Ectodermal cell (in vitro differentiated cells): Measurements from ENCODE around the gene ANGPT4.

Experiments used
- H3K27ac ChIP-seq: 2 replicates; pipeline ENCODE4 v1.7.0; 2013; ENCODE audit warnings: mild to moderate bottlenecking, low read depth, low read length; ENCODE audit not compliant: insufficient read depth, poor library complexity, severe bottlenecking
- H3K27me3 ChIP-seq: 2 replicates; pipeline ENCODE4 v1.7.0; 2013; ENCODE audit warnings: mild to moderate bottlenecking, low read length; ENCODE audit not compliant: insufficient read depth, control insufficient read depth, poor library complexity, severe bottlenecking
- H3K36me3 ChIP-seq: one replicate; pipeline ENCODE4 v1.7.0; 2013; ENCODE audit warnings: low read length; ENCODE audit not compliant: control insufficient read depth, insufficient read depth
- H3K4me1 ChIP-seq: one replicate; pipeline ENCODE4 v1.7.0; 2013; ENCODE audit warnings: low read length; ENCODE audit not compliant: control insufficient read depth, insufficient read depth
- H3K4me3 ChIP-seq: 2 replicates; pipeline ENCODE4 v1.7.0; 2013; ENCODE audit warnings: low read depth, low read length, control low read depth; ENCODE audit not compliant: insufficient read depth
- H3K9me3 ChIP-seq: 2 replicates; pipeline ENCODE4 v1.7.0; 2013; ENCODE audit warnings: mild to moderate bottlenecking, low read length, moderate library complexity; ENCODE audit not compliant: control insufficient read depth
- WGBS, 2 experiments: methylation state at CpG; one replicate each; pipeline ENCODE4 v1.1.7; 2013; ENCODE audit warnings: missing lambda C conversion rate in 2 of 2; 5-methylcytosine and 5-hydroxymethylcytosine counted together

The ANGPT4 gene

GRCh38 chr20:942611-943010, 26.5 kb upstream of the ANGPT4 start:
- Histone ChIP-seq H3K9me3 (no peaks in the 10 kb centered on the region), H3K4me1 (peaks cover 8% of the 10 kb centered on the region), H3K36me3 (no peaks in the 10 kb centered on the region), H3K4me3 (no peak overlapping the region), H3K27ac (no peak overlapping the region), H3K27me3 (no peaks in the 10 kb centered on the region)
- WGBS, 2 experiments: 87 to 90% methylated on average over 7 of the region's 7 CpGs

- WGBS, 2 experiments: 91 to 96% methylated on average over 5 of the region's 5 CpGs
- H3K4me3 ChIP-seq: no peak overlapping the region
- H3K9me3 ChIP-seq: no peaks in the 10 kb centered on the region
- H3K27me3 ChIP-seq: no peaks in the 10 kb centered on the region
- H3K36me3 ChIP-seq: no peaks in the 10 kb centered on the region
- no peak overlapping the region for H3K27ac ChIP-seq
- peaks cover 8% of the 10 kb centered on the region for H3K4me1 ChIP-seq
These were observed 24.8 kb upstream of the ANGPT4 start for GRCh38 chr20:940926-941325.

GRCh38 chr20:939606-940005, 23.5 kb upstream of the ANGPT4 start:
- H3K4me3 ChIP-seq: no peak overlapping the region
- WGBS, 2 experiments: 95 to 96% methylated on average over 5 of the region's 5 CpGs

GRCh38 chr20:934186-934840, 18.2 kb upstream of the ANGPT4 start:
- no peaks in the 10 kb centered on the region for H3K4me1 ChIP-seq
- no peaks in the 10 kb centered on the region for H3K27me3 ChIP-seq
- no peaks in the 10 kb centered on the region for H3K36me3 ChIP-seq
- WGBS, 2 experiments: 59% methylated on average over 9 of the region's 9 CpGs
- no peak overlapping the region for H3K4me3 ChIP-seq
- no peaks in the 10 kb centered on the region for H3K9me3 ChIP-seq
- no peak overlapping the region for H3K27ac ChIP-seq

More at GRCh38 chr20:939606-940005, 23.5 kb upstream of the ANGPT4 start:
- Histone ChIP-seq H3K27ac (no peak overlapping the region), H3K4me1 (peaks cover 3% of the 10 kb centered on the region), H3K27me3 (no peaks in the 10 kb centered on the region), H3K9me3 (no peaks in the 10 kb centered on the region), H3K36me3 (no peaks in the 10 kb centered on the region)

GRCh38 chr20:933029-933428, 16.9 kb upstream of the ANGPT4 start:
- Histone ChIP-seq H3K27me3 (no peaks in the 10 kb centered on the region), H3K36me3 (no peaks in the 10 kb centered on the region), H3K4me3 (no peak overlapping the region), H3K27ac (no peak overlapping the region), H3K4me1 (no peaks in the 10 kb centered on the region), H3K9me3 (no peaks in the 10 kb centered on the region)
- WGBS, 2 experiments: 88 to 89% methylated on average over 1 of the region's 2 CpGs

GRCh38 chr20:931401-931800, 15.3 kb upstream of the ANGPT4 start:
- no peaks in the 10 kb centered on the region for H3K4me1 ChIP-seq
- H3K4me3 ChIP-seq: no peak overlapping the region
- no peaks in the 10 kb centered on the region for H3K36me3 ChIP-seq
- H3K9me3 ChIP-seq: no peaks in the 10 kb centered on the region
- no peak overlapping the region for H3K27ac ChIP-seq
- 0% methylated on average over 1 of the region's 1 CpG for WGBS, 2 experiments
- H3K27me3 ChIP-seq: no peaks in the 10 kb centered on the region

- WGBS, 2 experiments: 90 to 92% methylated on average over 6 of the region's 6 CpGs
- Histone ChIP-seq H3K27me3 (no peaks in the 10 kb centered on the region), H3K27ac (no peak overlapping the region), H3K9me3 (no peaks in the 10 kb centered on the region), H3K4me1 (no peaks in the 10 kb centered on the region), H3K4me3 (no peak overlapping the region), H3K36me3 (no peaks in the 10 kb centered on the region)
These were observed 10.5 kb upstream of the ANGPT4 start for GRCh38 chr20:926670-927069.

GRCh38 chr20:925516-925915, 9.4 kb upstream of the ANGPT4 start:
- WGBS, 2 experiments: 93% methylated on average over 9 of the region's 9 CpGs
- no peaks in the 10 kb centered on the region for H3K36me3 ChIP-seq
- no peaks in the 10 kb centered on the region for H3K9me3 ChIP-seq
- H3K4me1 ChIP-seq: no peaks in the 10 kb centered on the region
- no peak overlapping the region for H3K4me3 ChIP-seq
- no peaks in the 10 kb centered on the region for H3K27me3 ChIP-seq
- H3K27ac ChIP-seq: no peak overlapping the region

GRCh38 chr20:924639-925038, 8.5 kb upstream of the ANGPT4 start:
- Histone ChIP-seq H3K27ac (no peak overlapping the region), H3K27me3 (no peaks in the 10 kb centered on the region), H3K4me3 (no peak overlapping the region), H3K36me3 (no peaks in the 10 kb centered on the region), H3K4me1 (no peaks in the 10 kb centered on the region), H3K9me3 (no peaks in the 10 kb centered on the region)

GRCh38 chr20:922781-923180, 6.6 kb upstream of the ANGPT4 start:
- 85 to 93% methylated on average over 4 of the region's 4 CpGs for WGBS, 2 experiments
- Histone ChIP-seq H3K27ac (no peak overlapping the region), H3K36me3 (no peaks in the 10 kb centered on the region), H3K4me3 (no peak overlapping the region), H3K27me3 (no peaks in the 10 kb centered on the region), H3K4me1 (no peaks in the 10 kb centered on the region), H3K9me3 (no peaks in the 10 kb centered on the region)

- WGBS, 2 experiments: 94 to 95% methylated on average over 5 of the region's 5 CpGs
- no peaks in the 10 kb centered on the region for H3K36me3 ChIP-seq
- no peak overlapping the region for H3K4me3 ChIP-seq
- H3K9me3 ChIP-seq: no peaks in the 10 kb centered on the region
- H3K27me3 ChIP-seq: no peaks in the 10 kb centered on the region
- peaks cover 5% of the 10 kb centered on the region for H3K4me1 ChIP-seq
- H3K27ac ChIP-seq: no peak overlapping the region
These were observed 4.9 kb upstream of the ANGPT4 start for GRCh38 chr20:921068-921467.
